H1 (cell line): ENCODE results near the gene MGST1. TPM values are rescaled to one million over a fixed set of nuclear protein-coding genes. Genes with fewer than 3 reads are reported as not detected.

Source experiments
- CTCF ChIA-PET: fragments of 300-600 bp; sonication (Branson Sonifier 250); formaldehyde crosslinking; loops from one replicate; lab custom pipeline; 2021; ENCODE audit not compliant: partially characterized antibody; lab: Charles Lee
- POLR2A ChIA-PET: fragments of 300-600 bp; sonication (Branson Sonifier 250); formaldehyde crosslinking; loops from one replicate; lab custom pipeline; 2021; ENCODE audit warnings: inconsistent platforms; ENCODE audit not compliant: partially characterized antibody; lab: Charles Lee
- DNase-seq, 2 experiments: peaks; one replicate each; pipeline versions ENCODE4 v3.0.0 to v3.0.0-alpha.2; 2010 to 2022; ENCODE audit warnings: low spot score in 2 of 2, low read depth in 1 of 2, mixed read lengths in 1 of 2
- FAIRE-seq: peaks from 2 replicates; lab custom pipeline; 2011; peaks lifted over from hg19 to GRCh38; lab: Jason Lieb, UNC
- H2AFZ ChIP-seq: 2 replicates; pipeline ENCODE4 v1.8.1; 2012; ENCODE audit warnings: low read length, inconsistent platforms
- H2AK5ac ChIP-seq: 2 replicates; pipeline ENCODE4 v1.6.1; 2013; ENCODE audit warnings: low read depth, low read length
- H2BK120ac ChIP-seq: replicated peaks from 2 replicates; pipeline ENCODE3; 2013; ENCODE audit warnings: low read depth, low read length, inconsistent platforms
- H2BK12ac ChIP-seq: 2 replicates; pipeline ENCODE4 v1.6.1; 2013; ENCODE audit warnings: low read depth, low read length
- H2BK15ac ChIP-seq: 2 replicates; pipeline ENCODE4 v1.6.1; 2013; ENCODE audit warnings: low read length
- H2BK20ac ChIP-seq: 2 replicates; pipeline ENCODE4 v1.6.1; 2013; ENCODE audit warnings: low read length
- H2BK5ac ChIP-seq: 2 replicates; pipeline ENCODE4 v1.6.1; 2013; ENCODE audit warnings: low read depth, low read length
- H3K14ac ChIP-seq: 2 replicates; pipeline ENCODE4 v1.6.1; 2013; ENCODE audit warnings: inconsistent platforms; ENCODE audit not compliant: insufficient read length
- H3K18ac ChIP-seq: 2 replicates; pipeline ENCODE4 v1.6.1; 2013; ENCODE audit warnings: low read length; ENCODE audit errors: extremely low read depth
- H3K23ac ChIP-seq: 2 replicates; pipeline ENCODE4 v1.6.1; 2013; ENCODE audit warnings: inconsistent platforms; ENCODE audit not compliant: insufficient read length
- H3K23me2 ChIP-seq: 2 replicates; pipeline ENCODE4 v1.6.1; 2013; ENCODE audit warnings: low read depth, low read length
- H3K27ac ChIP-seq: 2 replicates; pipeline ENCODE4 v1.6.1; 2011; ENCODE audit warnings: low read depth, low read length, inconsistent platforms
- H3K27me3 ChIP-seq, 4 experiments: replicated peaks in 1 of 4; 1 replicate in 1 of 4; 2 replicates in 3 of 4; pipeline versions ENCODE4 v1.6.1 to v1.8.1; 2011 to 2013; ENCODE audit warnings: low read length in 3 of 4, mild to moderate bottlenecking in 3 of 4, inconsistent platforms in 2 of 4, mixed read lengths in 2 of 4, moderate library complexity in 1 of 4; ENCODE audit not compliant: control insufficient read depth in 3 of 4, insufficient read depth in 3 of 4; ENCODE audit errors: extremely low read depth in 1 of 4
- H3K36me3 ChIP-seq, 4 experiments: 2 replicates each; pipeline versions ENCODE4 v1.6.1 to v1.8.1; 2011 to 2013; ENCODE audit warnings: mild to moderate bottlenecking in 4 of 4, low read length in 3 of 4, moderate library complexity in 2 of 4, control low read depth in 1 of 4, inconsistent platforms in 1 of 4; ENCODE audit not compliant: insufficient read depth in 4 of 4, control insufficient read depth in 2 of 4
- H3K4ac ChIP-seq: replicated peaks from 2 replicates; pipeline ENCODE3; 2013; ENCODE audit warnings: low read length, low read depth, mixed read lengths, inconsistent platforms; ENCODE audit not compliant: insufficient read length
- H3K4me1 ChIP-seq, 4 experiments: replicated peaks in 1 of 4; 1 replicate in 1 of 4; 2 replicates in 3 of 4; pipeline versions ENCODE4 v1.6.1 to v1.8.1; 2011 to 2013; ENCODE audit warnings: low read length in 3 of 4, inconsistent platforms in 2 of 4, mixed read lengths in 1 of 4; ENCODE audit not compliant: insufficient read depth in 4 of 4, control insufficient read depth in 3 of 4
- H3K4me2 ChIP-seq, 2 experiments: 2 replicates each; pipeline versions ENCODE4 v1.6.1 to v1.8.1; 2011 to 2013; ENCODE audit warnings: low read depth in 2 of 2, low read length in 2 of 2, control low read depth in 1 of 2, inconsistent platforms in 1 of 2, mild to moderate bottlenecking in 1 of 2; ENCODE audit not compliant: insufficient read depth in 1 of 2
- H3K4me3 ChIP-seq, 4 experiments: fragments of 200-600, 300-600 bp in 1 of 4; sonication (generic), shearing (Covaris generic), sonication (Bioruptor Twin) in 1 of 4; 2 replicates each; pipeline versions ENCODE4 v1.5.1 to v1.8.1; 2011 to 2016; ENCODE audit warnings: low read length in 4 of 4, low read depth in 3 of 4, control low read depth in 2 of 4, inconsistent platforms in 2 of 4, mild to moderate bottlenecking in 2 of 4, mixed read lengths in 1 of 4, moderate library complexity in 1 of 4; ENCODE audit not compliant: insufficient read depth in 2 of 4; ENCODE audit errors: extremely low read depth in 1 of 4
- H3K56ac ChIP-seq: replicated peaks from 2 replicates; pipeline ENCODE3; 2013; ENCODE audit warnings: low read depth, mild to moderate bottlenecking, mixed read lengths, low read length, inconsistent platforms; ENCODE audit not compliant: insufficient read length
- H3K79me1 ChIP-seq: 2 replicates; pipeline ENCODE4 v1.6.1; 2013; ENCODE audit warnings: low read depth, low read length, control low read depth
- H3K79me2 ChIP-seq, 2 experiments: 2 replicates each; pipeline versions ENCODE4 v1.6.1 to v1.8.1; 2012 to 2013; ENCODE audit warnings: low read length in 2 of 2, mild to moderate bottlenecking in 2 of 2, inconsistent platforms in 1 of 2; ENCODE audit not compliant: insufficient read depth in 2 of 2, control insufficient read depth in 1 of 2
- H3K9ac ChIP-seq, 4 experiments: replicated peaks in 1 of 4; 1 replicate in 1 of 4; 2 replicates in 3 of 4; pipeline versions ENCODE4 v1.6.1 to v1.8.1; 2011 to 2013; ENCODE audit warnings: low read depth in 3 of 4, low read length in 3 of 4, control low read depth in 2 of 4, mild to moderate bottlenecking in 2 of 4, moderate library complexity in 2 of 4, inconsistent platforms in 1 of 4; ENCODE audit errors: extremely low read depth in 1 of 4
- H3K9me3 ChIP-seq, 2 experiments: 2 replicates each; pipeline versions ENCODE4 v1.6.1 to v1.8.1; 2012 to 2013; ENCODE audit warnings: mild to moderate bottlenecking in 2 of 2, moderate library complexity in 2 of 2, control low read depth in 1 of 2, inconsistent platforms in 1 of 2, low read depth in 1 of 2, low read length in 1 of 2, mixed read lengths in 1 of 2; ENCODE audit not compliant: insufficient read depth in 2 of 2
- H4K20me1 ChIP-seq, 2 experiments: replicated peaks in 1 of 2; 2 replicates each; pipeline versions ENCODE3 to v1.8.1; 2011 to 2013; ENCODE audit warnings: inconsistent platforms in 2 of 2, low read length in 2 of 2, mild to moderate bottlenecking in 1 of 2; ENCODE audit not compliant: insufficient read depth in 2 of 2, control insufficient read depth in 1 of 2
- H4K5ac ChIP-seq: 2 replicates; pipeline ENCODE4 v1.6.1; 2013; ENCODE audit warnings: low read length, low read depth, mixed read lengths, inconsistent platforms; ENCODE audit not compliant: insufficient read length
- H4K8ac ChIP-seq: 2 replicates; pipeline ENCODE4 v1.8.0; 2013; ENCODE audit warnings: mild to moderate bottlenecking, moderate library complexity, low read length, inconsistent platforms; ENCODE audit not compliant: insufficient read depth; ENCODE audit errors: extremely low read depth
- H4K91ac ChIP-seq: replicated peaks from 2 replicates; pipeline ENCODE3; 2013; ENCODE audit warnings: low read length, mixed read lengths, inconsistent platforms; ENCODE audit not compliant: insufficient read length
- BRCA1 ChIP-seq: IDR thresholded peaks from 2 replicates; pipeline ENCODE4 v1.6.1; 2012; ENCODE audit warnings: low read depth, low read length, improper control_type of control experiment
- CHD1 ChIP-seq: IDR thresholded peaks from 2 replicates; pipeline ENCODE4 v1.6.1; 2012; ENCODE audit warnings: low read depth, low read length, improper control_type of control experiment
- POLR2AphosphoS5 ChIP-seq: IDR thresholded peaks from 2 replicates; pipeline ENCODE4 v1.6.1; 2011; ENCODE audit warnings: low read depth, low read length
- SAP30 ChIP-seq: fragments of 300-600 bp; sonication (generic); IDR thresholded peaks from 2 replicates; pipeline ENCODE4 v1.7.1; 2012; ENCODE audit warnings: low read length, moderate library complexity, mild to moderate bottlenecking, inconsistent platforms; ENCODE audit not compliant: insufficient read depth, insufficient replicate concordance
- SIX5 ChIP-seq: IDR thresholded peaks from 2 replicates; pipeline ENCODE4 v1.6.1; 2011; ENCODE audit warnings: mild to moderate bottlenecking, low read depth, low read length
- WGBS, 2 experiments: shearing (Covaris generic) in 1 of 2; methylation state at CpG; one replicate each; pipeline versions ENCODE4 v1.1.6 to v1.1.7; 2013 to 2015; ENCODE audit warnings: low lambda C conversion rate in 2 of 2, mixed read lengths in 2 of 2, inconsistent platforms in 1 of 2, low coverage in 1 of 2, missing lambda C conversion rate in 1 of 2; ENCODE audit not compliant: insufficient replicate concordance in 2 of 2, insufficient coverage in 1 of 2, insufficient read length in 1 of 2; ENCODE audit errors: extremely low coverage in 1 of 2, missing lambda C conversion rate in 1 of 2; 5-methylcytosine and 5-hydroxymethylcytosine counted together
- polyA plus RNA-seq, 7 experiments: library from polyadenylated mRNA; depleted of rRNA in 3 of 7; stranded (reverse) in 5 of 7; unstranded in 2 of 7; fragments of >200 nt in 5 of 7; fragments of 200-250 nt in 2 of 7; gene quantifications; 1 replicate in 5 of 7; 2 replicates in 1 of 7; 4 replicates in 1 of 7; pipeline versions ENCODE4 v1.2.1 to v1.2.3, GENCODE V29; 2011 to 2013; ENCODE audit warnings: missing spikeins in 2 of 7, mixed read lengths in 2 of 7
- total RNA-seq: library from RNA; stranded (reverse); fragmentation: NEBNext Ultra II Directional; extraction: Animal tissue kit (Norgen Biotek cat#: 25700); gene quantifications from 2 replicates; pipeline ENCODE4 v1.2.1, GENCODE V29; 2021

Gene MGST1
- total and polyA plus RNA-seq, 2 of the 8 experiments (the other 6 are each of a cell fraction or from before 2014, with no cell fraction given): 442 to 478 TPM

DNA sequence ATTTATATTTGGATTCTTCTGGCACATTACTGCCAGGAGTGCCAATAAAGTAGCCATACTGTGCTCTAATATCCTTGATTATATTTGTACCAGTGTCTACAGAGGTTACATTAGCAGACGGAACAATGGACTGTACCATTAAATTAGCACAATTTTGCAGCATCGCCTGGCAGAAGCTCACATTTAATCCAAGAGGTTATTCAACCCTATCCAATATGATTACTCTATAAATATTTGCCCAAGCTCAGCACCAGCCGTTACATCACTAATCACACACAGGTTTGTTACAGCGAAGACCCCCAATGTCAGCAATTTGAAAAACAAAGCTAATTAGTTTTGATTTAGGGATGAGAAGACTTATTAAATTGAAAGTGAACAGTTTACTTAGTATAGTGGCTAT is 16.9 kb upstream of the MGST1 start:
- H3K4me2 ChIP-seq: no peak overlapping the region
- no peak overlapping the region for H2AK5ac ChIP-seq
- no peak overlapping the region for H3K9ac ChIP-seq
- ChIA-PET POLR2A (interaction anchor here (0.7 kb wide), 1 partner anchor 45 kb away, joined by 3 read pairs; no protein-coding TSS in a partner anchor), CTCF (no interaction called here)
- FAIRE-seq: no peak
- TF ChIP-seq POLR2AphosphoS5 (no peak), SAP30 (no peak), BRCA1 (no peak), CHD1 (no peak), SIX5 (no peak)
- H3K27ac ChIP-seq: no peak overlapping the region
- H4K8ac ChIP-seq: no peak overlapping the region
- H3K79me2 ChIP-seq: no peaks in the 10 kb centered on the region
- WGBS, 2 experiments: 88% methylated on average over 4 of the region's 4 CpGs; no CpG with 5 or more reads in 1 of the 2 experiments
- H2AFZ ChIP-seq: no peak overlapping the region
- H3K18ac ChIP-seq: no peak overlapping the region
- H3K9me3 ChIP-seq: peaks cover 0 to 3% of the 10 kb centered on the region in 2 experiments; a peak in 1 of 4 replicates
- H4K91ac ChIP-seq: no peak overlapping the region
- no peak overlapping the region for H3K14ac ChIP-seq
- no peak overlapping the region for H2BK20ac ChIP-seq
- H3K4ac ChIP-seq: no peak overlapping the region
- H3K79me1 ChIP-seq: no peaks in the 10 kb centered on the region
- no peak overlapping the region for H4K5ac ChIP-seq
- H3K4me1 ChIP-seq: no peaks in the 10 kb centered on the region
- H3K36me3 ChIP-seq: no peaks in the 10 kb centered on the region
- no peaks in the 10 kb centered on the region for H4K20me1 ChIP-seq
- H2BK120ac ChIP-seq: no peak overlapping the region
- H2BK15ac ChIP-seq: no peak overlapping the region
- H3K23ac ChIP-seq: no peak overlapping the region
- no peak overlapping the region for H3K56ac ChIP-seq
- H3K23me2 ChIP-seq: no peaks in the 10 kb centered on the region; the same call in 1 of the 2 replicates
- no peaks in the 10 kb centered on the region for H3K27me3 ChIP-seq
- no peak for DNase-seq
- no peak overlapping the region for H2BK12ac ChIP-seq
- H3K4me3 ChIP-seq: no peak overlapping the region
- no peak overlapping the region for H2BK5ac ChIP-seq
